Measurements from ENCODE around the gene TRIM65.

TRIM65 gene

GRCh38 chr17:75917917-75918445 lies 21.2 kb upstream of the TRIM65 start:
- no peak for DNase-seq (ENCODE audit: extremely low read depth, low read depth)
- TF ChIP-seq CTCF (IDR thresholded peaks at IDR 0.05; ENCODE audit: low read depth, low read length) = no peak

- TF ChIP-seq CTCF (IDR thresholded peaks at IDR 0.05; ENCODE audit: low read depth, low read length) = no peak
- no peak for DNase-seq (ENCODE audit: extremely low read depth, low read depth)
Observed at GRCh38 chr17:75917141-75917916, 20.6 kb upstream of the TRIM65 start.

- DNase-seq (ENCODE audit: extremely low read depth, low read depth) = no peak
- no peak for TF ChIP-seq CTCF (IDR thresholded peaks at IDR 0.05; ENCODE audit: low read depth, low read length)
Observed at GRCh38 chr17:75915268-75915667, 18.5 kb upstream of the TRIM65 start.

GRCh38 chr17:75914643-75915267 lies 18.0 kb upstream of the TRIM65 start:
- TF ChIP-seq CTCF (IDR thresholded peaks at IDR 0.05; ENCODE audit: low read depth, low read length) = no peak
- DNase-seq (ENCODE audit: extremely low read depth, low read depth) = no peak

GRCh38 chr17:75913537-75914210 lies 16.9 kb upstream of the TRIM65 start:
- DNase-seq (ENCODE audit: extremely low read depth, low read depth) = no peak
- no peak for TF ChIP-seq CTCF (IDR thresholded peaks at IDR 0.05; ENCODE audit: low read depth, low read length)

GRCh38 chr17:75910699-75911098 lies 13.9 kb upstream of the TRIM65 start:
- DNase-seq (ENCODE audit: extremely low read depth, low read depth) = no peak
- no peak for TF ChIP-seq CTCF (IDR thresholded peaks at IDR 0.05; ENCODE audit: low read depth, low read length)

Measured in AG09319 (cell line).